Suprapubic skin (tissue), 4 donors: ENCODE results near the gene SLC22A31. TPM values are rescaled to one million over a fixed set of nuclear protein-coding genes. Genes with fewer than 3 reads are reported as not detected.

Experiments used
- DNase-seq, 2 donors: peaks; one replicate each; pipeline ENCODE4 v3.0.0-alpha.2; 2019; ENCODE audit warnings: low spot score in 2 of 2
- H3K27ac ChIP-seq: fragments of 200-600 bp; sonication (generic); one replicate; pipeline ENCODE4 v1.5.1; 2019
- H3K27me3 ChIP-seq: fragments of 200-600 bp; sonication (generic); one replicate; pipeline ENCODE4 v1.5.1; 2019
- H3K36me3 ChIP-seq: fragments of 200-600 bp; sonication (generic); one replicate; pipeline ENCODE4 v1.5.1; 2019
- H3K4me1 ChIP-seq: fragments of 200-600 bp; sonication (generic); one replicate; pipeline ENCODE4 v1.5.1; 2019
- H3K4me3 ChIP-seq: fragments of 200-600 bp; sonication (generic); one replicate; pipeline ENCODE4 v1.5.1; 2019; ENCODE audit warnings: mild to moderate bottlenecking
- H3K9me3 ChIP-seq: fragments of 200-600 bp; sonication (generic); one replicate; pipeline ENCODE4 v1.5.1; 2019
- EP300 ChIP-seq: sonication (generic); formaldehyde crosslinking; IDR thresholded peaks from one replicate; pipeline ENCODE4 v1.6.1; 2017; ENCODE audit warnings: antibody characterized with exemption
- POLR2A ChIP-seq, 2 donors: fragments of 450-650 bp; IDR thresholded peaks; one replicate each; pipeline ENCODE4 v1.6.1; 2017; ENCODE audit warnings: antibody characterized with exemption in 2 of 2, mild to moderate bottlenecking in 2 of 2, moderate library complexity in 2 of 2
- POLR2AphosphoS5 ChIP-seq, 3 donors: sonication (generic); formaldehyde crosslinking; IDR thresholded peaks; one replicate each; pipeline ENCODE4 v1.6.1; 2017; ENCODE audit warnings: antibody characterized with exemption in 3 of 3
- WGBS: methylation state at CpG from one replicate; pipeline ENCODE4 v1.1.5; 2018; 5-methylcytosine and 5-hydroxymethylcytosine counted together
- total RNA-seq, 4 donors: library from RNA; depleted of rRNA; stranded (reverse); fragments of >200 nt; gene quantifications; one replicate each; pipeline ENCODE4 v1.1.0, GENCODE V29; 2016
- TF ChIP-seq, protein P1 (sequence below), 2 donors: fragments of 200-600 bp in 1 of 2; fragments of 450-650 bp in 1 of 2; sonication (generic) in 1 of 2; IDR thresholded peaks; one replicate each; pipeline ENCODE4 v1.5.1; 2016 to 2019; ENCODE audit warnings: antibody characterized with exemption in 2 of 2, mild to moderate bottlenecking in 1 of 2, moderate library complexity in 1 of 2

Gene SLC22A31
- total RNA-seq, 4 donors from 2014 or later = 0.72 to 6.6 (median 4.7) TPM

DNA sequence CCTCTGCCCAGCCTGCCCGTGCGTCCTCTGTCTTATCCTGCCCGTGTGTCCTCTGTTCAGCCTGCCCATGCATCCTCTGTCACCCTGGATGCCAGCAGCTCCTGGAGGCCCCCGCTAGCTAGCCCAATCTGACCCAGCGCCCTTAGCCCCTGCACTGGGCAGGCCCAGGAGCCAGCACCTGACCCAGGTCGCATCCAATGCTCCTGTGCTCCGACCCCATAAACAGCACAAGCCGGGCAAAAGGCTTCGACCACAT, 15.7 kb downstream of the SLC22A31 start:
- 79% methylated on average over 5 of the region's 9 CpGs for WGBS
- Histone ChIP-seq H3K27me3 (peaks cover 11% of the 10 kb centered on the region), H3K4me1 (no peaks in the 10 kb centered on the region), H3K9me3 (no peaks in the 10 kb centered on the region), H3K36me3 (no peaks in the 10 kb centered on the region), H3K4me3 (no peak overlapping the region), H3K27ac (no peak overlapping the region)
- TF ChIP-seq, protein P1, sequence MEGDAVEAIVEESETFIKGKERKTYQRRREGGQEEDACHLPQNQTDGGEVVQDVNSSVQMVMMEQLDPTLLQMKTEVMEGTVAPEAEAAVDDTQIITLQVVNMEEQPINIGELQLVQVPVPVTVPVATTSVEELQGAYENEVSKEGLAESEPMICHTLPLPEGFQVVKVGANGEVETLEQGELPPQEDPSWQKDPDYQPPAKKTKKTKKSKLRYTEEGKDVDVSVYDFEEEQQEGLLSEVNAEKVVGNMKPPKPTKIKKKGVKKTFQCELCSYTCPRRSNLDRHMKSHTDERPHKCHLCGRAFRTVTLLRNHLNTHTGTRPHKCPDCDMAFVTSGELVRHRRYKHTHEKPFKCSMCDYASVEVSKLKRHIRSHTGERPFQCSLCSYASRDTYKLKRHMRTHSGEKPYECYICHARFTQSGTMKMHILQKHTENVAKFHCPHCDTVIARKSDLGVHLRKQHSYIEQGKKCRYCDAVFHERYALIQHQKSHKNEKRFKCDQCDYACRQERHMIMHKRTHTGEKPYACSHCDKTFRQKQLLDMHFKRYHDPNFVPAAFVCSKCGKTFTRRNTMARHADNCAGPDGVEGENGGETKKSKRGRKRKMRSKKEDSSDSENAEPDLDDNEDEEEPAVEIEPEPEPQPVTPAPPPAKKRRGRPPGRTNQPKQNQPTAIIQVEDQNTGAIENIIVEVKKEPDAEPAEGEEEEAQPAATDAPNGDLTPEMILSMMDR (IDR thresholded peaks at IDR 0.05) = no peak
- TF ChIP-seq POLR2AphosphoS5 (IDR thresholded peaks at IDR 0.05) (no peak), POLR2A (IDR thresholded peaks at IDR 0.05) (no peak), EP300 (no peak)
- no peak for DNase-seq

DNA sequence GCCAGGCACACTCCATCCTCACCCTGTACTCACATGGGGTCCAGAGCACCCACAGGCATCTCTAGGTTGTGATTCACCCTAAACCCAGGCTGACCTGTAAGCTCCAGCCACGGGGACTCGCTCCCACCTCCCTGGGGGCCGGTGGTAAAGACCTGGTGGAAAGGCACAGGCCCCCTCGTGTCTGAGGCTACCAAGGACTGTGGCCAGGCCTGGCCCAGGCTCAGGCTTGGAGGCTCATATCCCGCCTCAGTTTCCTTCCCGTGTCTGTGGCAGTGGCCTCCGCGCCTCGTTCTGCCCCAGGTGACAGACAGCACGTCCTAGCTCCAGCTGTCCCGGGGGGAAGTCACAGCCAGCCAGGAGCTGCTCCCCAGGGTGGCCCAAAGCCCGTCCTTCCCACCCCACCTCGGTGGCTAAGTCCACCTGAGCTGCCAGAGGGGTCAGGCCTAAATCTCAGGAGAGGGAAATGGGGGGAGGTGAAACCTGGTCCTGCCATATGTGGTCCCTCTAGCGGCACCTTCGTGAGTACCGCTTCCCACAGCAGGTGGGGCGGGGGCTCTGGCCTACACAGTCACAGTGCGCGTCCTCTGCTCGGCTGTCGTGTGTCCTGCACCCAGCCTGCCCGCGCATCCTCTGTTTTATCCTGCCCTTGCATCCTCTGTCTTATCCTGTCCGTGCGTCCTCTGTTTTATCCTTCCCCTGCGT, 16.2 kb downstream of the SLC22A31 start:
- 68% methylated on average over 19 of the region's 26 CpGs for WGBS
- no peaks in the 10 kb centered on the region for H3K36me3 ChIP-seq
- no peak overlapping the region for H3K27ac ChIP-seq
- peaks cover 12% of the 10 kb centered on the region for H3K27me3 ChIP-seq
- no peaks in the 10 kb centered on the region for H3K9me3 ChIP-seq
- no peaks in the 10 kb centered on the region for H3K4me1 ChIP-seq
- H3K4me3 ChIP-seq = no peak overlapping the region
- TF ChIP-seq POLR2A (IDR thresholded peaks at IDR 0.05) (no peak), POLR2AphosphoS5 (IDR thresholded peaks at IDR 0.05) (no peak), EP300 (no peak)
- TF ChIP-seq, protein P1 (IDR thresholded peaks at IDR 0.05) = no peak
- no peak for DNase-seq

DNA sequence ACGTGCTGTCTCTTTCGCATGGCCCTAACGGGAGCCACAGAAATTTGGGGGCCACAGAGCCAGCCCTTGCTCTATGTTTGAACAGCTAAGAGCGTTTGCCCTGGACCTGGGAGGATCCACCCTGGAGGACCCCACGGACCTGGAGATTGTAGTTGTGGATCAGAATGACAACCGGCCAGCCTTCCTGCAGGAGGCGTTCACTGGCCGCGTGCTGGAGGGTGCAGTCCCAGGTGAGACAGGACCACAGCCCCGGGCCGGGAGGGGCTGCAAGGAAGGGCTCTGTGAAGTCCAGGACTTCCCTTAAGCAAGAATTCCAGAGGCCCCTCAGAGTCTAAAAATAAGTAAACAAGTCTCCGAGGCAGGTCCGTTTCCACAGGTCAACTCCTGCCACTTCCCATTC, 16.9 kb downstream of the SLC22A31 start:
- WGBS = 45% methylated on average over 8 of the region's 13 CpGs
- no peak for DNase-seq
- TF ChIP-seq EP300 = no peak
- TF ChIP-seq, protein P1 (IDR thresholded peaks at IDR 0.05) = no peak
- no peak for TF ChIP-seq POLR2AphosphoS5 (IDR thresholded peaks at IDR 0.05)
- no peak for TF ChIP-seq POLR2A (IDR thresholded peaks at IDR 0.05)
- Histone ChIP-seq H3K4me1 (peaks cover 3% of the 10 kb centered on the region), H3K9me3 (no peaks in the 10 kb centered on the region), H3K4me3 (no peak overlapping the region), H3K36me3 (no peaks in the 10 kb centered on the region), H3K27me3 (peaks cover 19% of the 10 kb centered on the region), H3K27ac (no peak overlapping the region)

DNA sequence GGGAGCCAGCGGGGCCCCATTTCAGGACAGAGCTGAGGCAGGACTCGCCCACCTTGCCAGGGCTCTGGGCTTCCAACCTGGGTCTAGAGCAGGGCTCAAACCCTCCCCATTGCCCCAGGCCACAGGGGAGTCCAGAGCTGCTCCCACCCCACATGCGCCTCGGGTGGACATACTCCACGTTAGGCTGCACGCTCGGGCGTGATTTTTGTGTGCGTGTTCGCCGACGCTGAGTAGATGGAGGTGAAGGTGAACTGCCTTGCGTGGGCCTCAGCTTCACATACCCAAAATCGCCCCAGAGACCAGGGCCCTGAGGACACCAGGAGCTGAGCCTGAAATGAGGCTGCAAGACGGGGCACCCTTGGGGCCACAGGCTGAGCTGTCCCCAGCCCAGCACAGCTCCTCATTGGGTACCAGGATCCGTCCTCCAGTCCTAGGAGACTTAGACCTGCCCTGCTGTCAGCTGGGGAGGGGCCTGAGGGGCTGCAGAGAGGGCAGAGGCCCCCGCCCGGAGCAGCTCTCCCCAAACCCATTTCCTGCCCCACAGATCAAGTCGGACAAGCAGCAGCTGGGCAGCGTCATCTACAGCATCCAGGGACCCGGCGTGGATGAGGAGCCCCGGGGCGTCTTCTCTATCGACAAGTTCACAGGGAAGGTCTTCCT, 20.6 kb downstream of the SLC22A31 start:
- H3K27me3 ChIP-seq = peaks cover 39% of the 10 kb centered on the region
- 54% methylated on average over 6 of the region's 25 CpGs for WGBS

DNA sequence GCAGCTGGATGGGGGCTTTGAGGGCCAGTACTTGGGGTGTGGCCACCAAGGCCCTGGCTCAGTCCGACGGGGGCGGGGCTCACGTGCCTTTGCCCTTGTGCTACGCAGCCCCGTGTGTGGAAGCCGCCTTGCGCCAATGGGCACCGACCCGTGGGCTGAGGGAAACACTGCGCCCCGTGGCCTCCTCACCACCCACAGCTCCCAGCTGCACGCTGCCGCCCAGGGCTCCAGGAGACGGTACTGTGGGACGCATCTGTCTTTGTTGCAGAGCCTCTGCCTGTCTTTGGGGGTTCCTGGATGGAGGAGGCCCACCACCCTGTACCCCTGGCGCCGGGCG, 21.2 kb downstream of the SLC22A31 start:
- H3K27me3 ChIP-seq = peaks cover 38% of the 10 kb centered on the region
- H3K4me3 ChIP-seq = no peak overlapping the region

More for the DNA sequence above, 20.6 kb downstream of the SLC22A31 start:
- Histone ChIP-seq H3K4me1 (peaks cover 4% of the 10 kb centered on the region), H3K9me3 (no peaks in the 10 kb centered on the region), H3K36me3 (no peaks in the 10 kb centered on the region), H3K27ac (no peak overlapping the region), H3K4me3 (no peak overlapping the region)
- DNase-seq = no peak
- TF ChIP-seq EP300 (no peak), POLR2AphosphoS5 (IDR thresholded peaks at IDR 0.05) (no peak), POLR2A (IDR thresholded peaks at IDR 0.05) (no peak)
- TF ChIP-seq, protein P1 (IDR thresholded peaks at IDR 0.05) = no peak

More for the DNA sequence above, 21.2 kb downstream of the SLC22A31 start:
- DNase-seq = no peak
- 69% methylated on average over 18 of the region's 19 CpGs for WGBS
- peaks cover 4% of the 10 kb centered on the region for H3K4me1 ChIP-seq
- TF ChIP-seq EP300 = no peak
- TF ChIP-seq POLR2AphosphoS5 (IDR thresholded peaks at IDR 0.05) = no peak
- no peak for TF ChIP-seq POLR2A (IDR thresholded peaks at IDR 0.05)
- TF ChIP-seq, protein P1 (IDR thresholded peaks at IDR 0.05) = no peak
- H3K27ac ChIP-seq = no peak overlapping the region
- no peaks in the 10 kb centered on the region for H3K9me3 ChIP-seq
- H3K36me3 ChIP-seq = no peaks in the 10 kb centered on the region
